Calu3 (cell line): Measurements from ENCODE around the gene TNNT2. TPM values are rescaled to one million over a fixed set of nuclear protein-coding genes. Genes with fewer than 3 reads are reported as not detected.
A peak's percentile ranks its signal among the peaks of the same experiment; 100 is the strongest.

Experiments used
- BruUV-seq: library from RNA; stranded (reverse); fragments of 400-500 nt; replicated peaks from 2 replicates; lab custom pipeline; 2021; lab: Mats Ljungman, UMichigan
- CTCF ChIA-PET: fragments of 300-600 bp; sonication (Branson Sonifier 250); formaldehyde crosslinking; loops from one replicate; lab custom pipeline; 2022; ENCODE audit warnings: antibody characterized with exemption; lab: Charles Lee
- DNase-seq: peaks from one replicate; pipeline ENCODE4 v3.0.0; 2022
- H3K27ac Mint-ChIP-seq: one replicate; pipeline ENCODE4 v1.8.0; 2022; ENCODE audit warnings: mixed read lengths; ENCODE audit not compliant: unreplicated experiment
- H3K27me3 Mint-ChIP-seq: one replicate; pipeline ENCODE4 v1.8.0; 2022; ENCODE audit warnings: mixed read lengths; ENCODE audit not compliant: unreplicated experiment
- H3K36me3 Mint-ChIP-seq: one replicate; pipeline ENCODE4 v1.8.0; 2022; ENCODE audit warnings: mild to moderate bottlenecking, moderate library complexity, mixed read lengths; ENCODE audit not compliant: insufficient read depth, unreplicated experiment
- H3K4me1 Mint-ChIP-seq: one replicate; pipeline ENCODE4 v1.8.0; 2022; ENCODE audit warnings: mild to moderate bottlenecking, low read depth, mixed read lengths; ENCODE audit not compliant: unreplicated experiment
- H3K4me3 Mint-ChIP-seq: one replicate; pipeline ENCODE4 v1.8.0; 2022; ENCODE audit warnings: mild to moderate bottlenecking, low read depth, moderate library complexity, mixed read lengths; ENCODE audit not compliant: unreplicated experiment
- H3K9me3 Mint-ChIP-seq: one replicate; pipeline ENCODE4 v1.8.0; 2022; ENCODE audit warnings: low read depth, mixed read lengths; ENCODE audit not compliant: unreplicated experiment
- intact Hi-C: fragments of 100-400 bp; cut with micrococcal nuclease; formaldehyde crosslinking; loops from one replicate; pipeline ENCODE4 v1.10.0; 2022; ENCODE audit not compliant: unreplicated experiment
- total RNA-seq: library from RNA; stranded (reverse); gene quantifications from 2 replicates; pipeline ENCODE4 v1.2.3, GENCODE V29; 2022
- TF ChIP-seq, protein P1 (sequence below): fragments of 200-600 bp; IDR thresholded peaks from one replicate; pipeline ENCODE4 v1.8.0; 2022; ENCODE audit warnings: antibody characterized with exemption; ENCODE audit not compliant: unreplicated experiment

The TNNT2 gene
- total RNA-seq, 1 experiment from 2014 or later, result 1.4 TPM

- CTCF ChIA-PET, result interaction anchor here (0.7 to 2.1 kb wide), 3 partner anchors 17 to 31 kb away, joined by 3 to 5 read pairs (median 5); no protein-coding TSS in a partner anchor
- Mint-ChIP-seq H3K9me3 (no peaks in the 10 kb centered on the region), H3K36me3 (peaks cover 52% of the 10 kb centered on the region), H3K4me1 (peaks cover 9% of the 10 kb centered on the region), H3K4me3 (no peak overlapping the region), H3K27me3 (peaks cover 58% of the 10 kb centered on the region), H3K27ac (peak overlapping the region; percentile 28)
- TF ChIP-seq, protein P1, sequence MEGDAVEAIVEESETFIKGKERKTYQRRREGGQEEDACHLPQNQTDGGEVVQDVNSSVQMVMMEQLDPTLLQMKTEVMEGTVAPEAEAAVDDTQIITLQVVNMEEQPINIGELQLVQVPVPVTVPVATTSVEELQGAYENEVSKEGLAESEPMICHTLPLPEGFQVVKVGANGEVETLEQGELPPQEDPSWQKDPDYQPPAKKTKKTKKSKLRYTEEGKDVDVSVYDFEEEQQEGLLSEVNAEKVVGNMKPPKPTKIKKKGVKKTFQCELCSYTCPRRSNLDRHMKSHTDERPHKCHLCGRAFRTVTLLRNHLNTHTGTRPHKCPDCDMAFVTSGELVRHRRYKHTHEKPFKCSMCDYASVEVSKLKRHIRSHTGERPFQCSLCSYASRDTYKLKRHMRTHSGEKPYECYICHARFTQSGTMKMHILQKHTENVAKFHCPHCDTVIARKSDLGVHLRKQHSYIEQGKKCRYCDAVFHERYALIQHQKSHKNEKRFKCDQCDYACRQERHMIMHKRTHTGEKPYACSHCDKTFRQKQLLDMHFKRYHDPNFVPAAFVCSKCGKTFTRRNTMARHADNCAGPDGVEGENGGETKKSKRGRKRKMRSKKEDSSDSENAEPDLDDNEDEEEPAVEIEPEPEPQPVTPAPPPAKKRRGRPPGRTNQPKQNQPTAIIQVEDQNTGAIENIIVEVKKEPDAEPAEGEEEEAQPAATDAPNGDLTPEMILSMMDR, result no peak
- BruUV-seq, result no TSS peak
- DNase-seq, result no peak
- intact Hi-C loops, result no loop called here
These were observed 1.3 kb upstream of the TNNT2 start for GRCh38 chr1:201378804-201379203.

GRCh38 chr1:201376464-201377374 is 761 bp downstream of the TNNT2 start:
- CTCF ChIA-PET, result interaction anchor here (1.2 to 2.1 kb wide), 2 partner anchors 9 to 29 kb away, joined by 4 to 5 read pairs; no protein-coding TSS in a partner anchor
- intact Hi-C loops, result no loop called here
- H3K27me3 Mint-ChIP-seq, result peaks cover 78% of the 10 kb centered on the region
- H3K4me1 Mint-ChIP-seq, result peaks cover 9% of the 10 kb centered on the region
- no peaks in the 10 kb centered on the region for H3K9me3 Mint-ChIP-seq
- DNase-seq, result peak; percentile 64
- no peak overlapping the region for H3K27ac Mint-ChIP-seq
- no TSS peak for BruUV-seq
- H3K36me3 Mint-ChIP-seq, result peaks cover 33% of the 10 kb centered on the region
- H3K4me3 Mint-ChIP-seq, result no peak overlapping the region
- TF ChIP-seq, protein P1, result peak; percentile 65

DNA sequence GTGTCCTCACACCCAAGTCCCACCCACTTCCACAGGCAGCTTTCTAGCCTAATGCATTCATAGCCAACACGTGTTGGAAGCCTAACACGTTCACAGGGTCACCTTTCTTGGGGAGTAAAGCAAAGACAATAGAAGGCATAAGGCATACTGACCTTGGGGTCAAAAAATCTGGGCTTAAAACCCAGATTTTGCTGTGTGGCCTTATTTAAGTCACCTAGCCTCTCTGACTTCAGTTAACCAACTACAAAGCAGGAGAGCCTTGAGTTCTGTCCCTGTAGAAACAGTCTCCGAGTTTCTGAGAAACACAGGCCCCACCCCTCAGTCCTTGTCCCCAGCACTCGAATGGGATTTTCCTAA is 1.4 kb downstream of the TNNT2 start:
- peaks cover 85% of the 10 kb centered on the region for H3K27me3 Mint-ChIP-seq
- no TSS peak for BruUV-seq
- no peaks in the 10 kb centered on the region for H3K9me3 Mint-ChIP-seq
- H3K27ac Mint-ChIP-seq, result no peak overlapping the region
- CTCF ChIA-PET, result interaction anchor here (0.9 to 1.3 kb wide), 3 partner anchors 8 to 122 kb away, joined by 3 to 4 read pairs (median 4); no protein-coding TSS in a partner anchor
- H3K4me1 Mint-ChIP-seq, result peaks cover 4% of the 10 kb centered on the region
- DNase-seq, result no peak
- TF ChIP-seq, protein P1, result no peak
- no peak overlapping the region for H3K4me3 Mint-ChIP-seq
- H3K36me3 Mint-ChIP-seq, result peaks cover 27% of the 10 kb centered on the region
- intact Hi-C loops, result no loop called here

DNA sequence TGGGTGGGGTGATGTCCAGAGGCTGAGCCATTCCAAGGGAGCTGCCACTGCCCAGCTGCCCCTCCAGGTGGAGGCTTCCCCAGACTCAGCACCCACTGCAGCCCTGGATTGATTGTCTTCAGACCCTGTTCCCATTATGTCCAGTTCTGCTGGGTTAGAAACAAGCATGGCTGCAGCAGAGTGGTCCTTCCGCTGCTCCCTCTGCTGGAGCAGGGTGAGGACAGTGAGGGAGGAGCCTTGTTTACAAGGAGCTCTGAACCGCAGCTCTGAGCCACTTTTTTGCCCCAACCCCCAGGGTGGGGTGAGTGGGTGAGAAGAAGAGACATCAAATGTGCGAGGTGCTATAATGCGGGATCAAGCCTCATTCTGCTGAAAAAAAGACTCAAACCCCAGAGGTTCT is 2.3 kb downstream of the TNNT2 start:
- DNase-seq, result no peak
- Mint-ChIP-seq H3K27ac (no peak overlapping the region), H3K27me3 (peaks cover 94% of the 10 kb centered on the region), H3K36me3 (peaks cover 18% of the 10 kb centered on the region), H3K4me3 (no peak overlapping the region), H3K4me1 (no peaks in the 10 kb centered on the region), H3K9me3 (no peaks in the 10 kb centered on the region)
- TF ChIP-seq, protein P1, result peak; percentile 15
- BruUV-seq, result no TSS peak
- CTCF ChIA-PET, result interaction anchor here (0.5 to 1.3 kb wide), 4 partner anchors 9 to 809 kb away, joined by 3 to 4 read pairs (median 4); no protein-coding TSS in a partner anchor
- intact Hi-C loops, result no loop called here
